ENCODE data around the gene DNAJC27. TPM values are rescaled to one million over a fixed set of nuclear protein-coding genes. Genes with fewer than 3 reads are reported as not detected.
A peak's percentile ranks its signal among the peaks of the same experiment; 100 is the strongest.

Gene DNAJC27
- total RNA-seq, 4 donors from 2014 or later, result 7.1 to 14.2 (median 8.6) TPM

DNA sequence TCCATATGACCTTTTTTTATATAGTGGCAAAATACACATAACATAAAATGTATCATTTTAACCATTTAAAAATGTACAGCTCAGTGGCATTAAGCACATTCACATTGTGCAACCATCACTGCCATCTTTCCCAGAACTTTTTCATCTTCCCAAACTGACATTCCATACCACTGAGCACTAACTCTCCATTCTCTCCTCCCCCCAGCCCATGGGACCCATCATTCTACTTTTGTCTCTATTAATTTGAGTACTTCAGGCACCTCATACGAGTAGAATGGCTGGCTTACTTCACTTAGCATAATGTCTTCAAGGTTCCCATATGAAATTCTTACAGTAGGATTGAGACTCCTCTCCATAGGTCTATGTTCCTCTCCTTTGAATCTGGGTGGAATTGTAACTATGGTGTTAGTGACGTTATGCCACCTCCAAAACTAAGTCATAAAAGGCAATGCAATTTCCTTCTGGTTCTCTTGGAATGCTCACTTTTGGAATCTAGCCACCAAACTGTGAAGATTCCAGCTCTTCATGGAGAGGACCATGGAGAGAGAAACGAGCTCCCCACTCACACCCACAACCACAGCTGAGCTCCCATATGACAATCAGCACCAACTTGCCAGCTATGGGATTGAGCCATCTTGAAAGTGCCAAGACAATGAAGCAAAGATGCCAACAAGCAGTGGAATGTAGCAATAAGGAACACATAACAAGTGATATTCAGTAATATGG is 9.8 kb upstream of the DNAJC27 start:
- Histone ChIP-seq H3K27me3 (no peaks in the 10 kb centered on the region), H3K36me3 (peaks cover 0 to 16% of the 10 kb centered on the region in 2 donors), H3K4me1 (peaks cover 5 to 29% (median 12%) of the 10 kb centered on the region in 3 donors), H3K4me3 (no peak overlapping the region), H3K9me3 (no peaks in the 10 kb centered on the region), H3K27ac (no peak overlapping the region)
- WGBS, 2 donors (ENCODE audit: low coverage in 1 of 2), result 24 to 59% methylated on average over 3 of the region's 3 CpGs
- TF ChIP-seq, protein P1, sequence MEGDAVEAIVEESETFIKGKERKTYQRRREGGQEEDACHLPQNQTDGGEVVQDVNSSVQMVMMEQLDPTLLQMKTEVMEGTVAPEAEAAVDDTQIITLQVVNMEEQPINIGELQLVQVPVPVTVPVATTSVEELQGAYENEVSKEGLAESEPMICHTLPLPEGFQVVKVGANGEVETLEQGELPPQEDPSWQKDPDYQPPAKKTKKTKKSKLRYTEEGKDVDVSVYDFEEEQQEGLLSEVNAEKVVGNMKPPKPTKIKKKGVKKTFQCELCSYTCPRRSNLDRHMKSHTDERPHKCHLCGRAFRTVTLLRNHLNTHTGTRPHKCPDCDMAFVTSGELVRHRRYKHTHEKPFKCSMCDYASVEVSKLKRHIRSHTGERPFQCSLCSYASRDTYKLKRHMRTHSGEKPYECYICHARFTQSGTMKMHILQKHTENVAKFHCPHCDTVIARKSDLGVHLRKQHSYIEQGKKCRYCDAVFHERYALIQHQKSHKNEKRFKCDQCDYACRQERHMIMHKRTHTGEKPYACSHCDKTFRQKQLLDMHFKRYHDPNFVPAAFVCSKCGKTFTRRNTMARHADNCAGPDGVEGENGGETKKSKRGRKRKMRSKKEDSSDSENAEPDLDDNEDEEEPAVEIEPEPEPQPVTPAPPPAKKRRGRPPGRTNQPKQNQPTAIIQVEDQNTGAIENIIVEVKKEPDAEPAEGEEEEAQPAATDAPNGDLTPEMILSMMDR (IDR thresholded peaks at IDR 0.05), result no peak
- TF ChIP-seq EP300 (IDR thresholded peaks at IDR 0.05) (no peak), POLR2A (IDR thresholded peaks at IDR 0.05) (no peak), POLR2AphosphoS5 (IDR thresholded peaks at IDR 0.05) (no peak)
- ATAC-seq, result no peak

DNA sequence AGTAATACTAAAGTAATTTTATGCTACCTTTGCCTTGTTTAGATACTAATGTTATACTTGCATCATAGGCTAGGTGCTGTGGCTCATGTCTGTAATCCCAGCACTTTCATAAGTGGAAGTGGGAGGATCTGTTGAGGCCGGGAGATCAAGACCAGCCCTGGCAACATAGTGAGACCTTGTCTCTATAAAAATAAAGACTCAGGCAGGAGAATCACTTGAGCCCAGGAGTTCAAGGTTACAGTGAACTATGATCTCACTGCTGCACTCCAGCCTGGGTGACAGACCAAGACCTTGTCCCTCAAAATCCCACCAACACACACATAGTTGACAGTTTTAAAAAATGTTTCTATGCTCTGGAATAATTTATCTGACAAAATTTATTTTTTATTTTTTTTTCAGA is 6.9 kb upstream of the DNAJC27 start:
- no peak overlapping the region for H3K27ac ChIP-seq
- H3K27me3 ChIP-seq, result no peaks in the 10 kb centered on the region
- WGBS, 2 donors (ENCODE audit: low coverage in 1 of 2), result 43 to 90% methylated on average over 1 of the region's 1 CpG
- peaks cover 0 to 19% (median 0%) of the 10 kb centered on the region in 3 donors for H3K4me1 ChIP-seq
- TF ChIP-seq, protein P1 (IDR thresholded peaks at IDR 0.05), result no peak
- TF ChIP-seq POLR2AphosphoS5 (IDR thresholded peaks at IDR 0.05) (no peak), POLR2A (IDR thresholded peaks at IDR 0.05) (no peak), EP300 (IDR thresholded peaks at IDR 0.05) (no peak)
- H3K4me3 ChIP-seq, result no peak overlapping the region
- no peak for ATAC-seq
- H3K9me3 ChIP-seq, result no peaks in the 10 kb centered on the region
- H3K36me3 ChIP-seq, result peaks cover 0 to 16% of the 10 kb centered on the region in 2 donors

DNA sequence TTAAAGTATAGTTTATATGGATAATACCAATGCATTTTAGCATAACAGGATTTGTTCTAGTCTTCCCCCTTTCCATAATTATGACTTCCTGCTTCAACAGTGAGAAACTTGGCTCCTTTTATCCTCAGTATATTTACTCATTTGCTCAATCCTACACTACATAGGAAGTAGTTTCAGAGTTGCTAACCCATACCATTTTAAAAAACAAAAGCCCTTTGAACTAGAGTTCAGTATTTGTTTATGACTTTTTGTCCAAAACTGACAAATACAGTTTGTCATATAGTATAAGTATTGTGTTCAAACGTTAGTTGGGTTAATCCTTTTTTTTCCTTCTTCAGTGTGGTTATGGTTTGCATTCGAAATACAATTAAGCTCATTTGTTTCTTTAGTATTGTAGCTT is 5.9 kb upstream of the DNAJC27 start:
- no peaks in the 10 kb centered on the region for H3K9me3 ChIP-seq
- H3K36me3 ChIP-seq, result peaks cover 0 to 16% of the 10 kb centered on the region in 2 donors
- no peak overlapping the region for H3K4me3 ChIP-seq
- peaks cover 0 to 30% (median 0%) of the 10 kb centered on the region in 3 donors for H3K4me1 ChIP-seq
- no peaks in the 10 kb centered on the region for H3K27me3 ChIP-seq
- WGBS, 2 donors (ENCODE audit: low coverage in 1 of 2), result 60% methylated on average over 2 of the region's 2 CpGs; no CpG with 5 or more reads in 1 of the 2 donors
- no peak overlapping the region for H3K27ac ChIP-seq
- TF ChIP-seq, protein P1 (IDR thresholded peaks at IDR 0.05), result no peak
- no peak for TF ChIP-seq POLR2A (IDR thresholded peaks at IDR 0.05)
- TF ChIP-seq EP300 (IDR thresholded peaks at IDR 0.05), result no peak
- TF ChIP-seq POLR2AphosphoS5 (IDR thresholded peaks at IDR 0.05), result no peak
- ATAC-seq, result no peak

DNA sequence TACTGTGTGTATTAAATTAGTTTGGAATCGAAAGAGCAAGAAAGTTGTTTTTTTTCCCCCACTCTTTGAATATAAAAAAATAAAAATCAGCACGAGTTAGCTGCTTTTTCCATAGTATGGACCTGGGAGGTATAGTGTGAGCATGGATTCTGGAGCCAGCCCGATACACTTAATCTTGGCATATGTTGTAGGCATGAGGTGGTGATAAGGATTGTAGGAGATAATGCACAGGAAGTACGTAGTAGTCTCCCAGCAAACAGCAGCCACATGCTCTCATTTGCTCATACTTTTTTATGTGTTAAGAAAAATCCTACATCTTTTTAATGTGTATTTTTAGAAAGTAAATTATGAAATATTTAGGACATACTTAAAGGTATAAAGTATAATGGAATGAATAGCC is 2.1 kb upstream of the DNAJC27 start:
- 69 to 76% methylated on average over 4 of the region's 4 CpGs for WGBS, 2 donors (ENCODE audit: low coverage in 1 of 2)
- no peak overlapping the region for H3K4me3 ChIP-seq
- ATAC-seq, result no peak
- H3K27ac ChIP-seq, result peak overlapping the region in 3 of 4 donors; percentile 95 to 99 (median 99)
- TF ChIP-seq, protein P1 (IDR thresholded peaks at IDR 0.05), result no peak
- TF ChIP-seq POLR2AphosphoS5 (IDR thresholded peaks at IDR 0.05) (no peak), POLR2A (IDR thresholded peaks at IDR 0.05) (no peak), EP300 (IDR thresholded peaks at IDR 0.05) (no peak)
- no peaks in the 10 kb centered on the region for H3K27me3 ChIP-seq
- H3K36me3 ChIP-seq, result peaks cover 0 to under 1% of the 10 kb centered on the region in 2 donors
- no peaks in the 10 kb centered on the region for H3K9me3 ChIP-seq
- peaks cover 0 to 36% (median 0%) of the 10 kb centered on the region in 3 donors for H3K4me1 ChIP-seq

Measured in gastroesophageal sphincter (tissue), 4 donors.